ENCODE data around the gene TMEM235. TPM values are rescaled to one million over a fixed set of nuclear protein-coding genes. Genes with fewer than 3 reads are reported as not detected.

Gene TMEM235
- total and polyA plus RNA-seq, 2 experiments from 2014 or later = not detected

DNA sequence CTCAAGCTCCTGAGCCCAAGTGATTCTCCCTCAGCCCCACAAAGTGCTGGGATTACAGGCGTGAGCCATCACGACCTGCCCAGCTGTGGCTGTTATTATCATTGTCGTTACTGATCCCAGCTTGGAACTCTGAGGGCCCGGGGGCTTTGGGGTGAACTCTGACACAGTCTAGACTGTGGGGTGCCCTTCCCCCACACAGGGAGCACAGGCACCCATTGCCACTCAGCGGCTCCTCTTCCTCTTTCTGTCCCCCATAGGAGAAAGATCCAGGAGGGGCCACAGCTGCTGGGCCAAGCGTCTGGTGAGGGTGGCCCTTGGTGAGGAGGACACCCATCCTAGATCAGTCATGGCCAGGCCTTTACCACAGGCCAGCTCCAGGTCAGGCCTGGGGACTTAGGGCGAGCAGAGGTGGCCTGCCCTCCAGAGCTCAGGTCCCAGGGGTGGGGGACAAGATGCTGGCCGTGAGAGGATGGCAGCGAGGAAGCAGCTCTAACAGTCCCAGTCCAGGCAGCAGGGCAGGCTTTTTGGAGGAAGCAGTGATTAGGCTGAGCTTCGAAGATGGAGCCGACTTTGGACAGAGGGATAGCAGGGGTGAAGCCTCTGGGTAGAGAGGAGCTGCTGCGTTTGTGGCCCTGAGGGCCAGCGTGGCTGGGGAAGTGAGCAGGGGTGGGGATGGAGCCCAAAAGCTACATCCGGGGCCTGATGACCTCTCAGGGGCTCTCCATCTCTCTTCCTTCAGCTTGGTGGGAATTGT lies 24.7 kb downstream of the TMEM235 start:
- Histone ChIP-seq H4K20me1 (replicated peaks; ENCODE audit: insufficient read depth) (no peaks in the 10 kb centered on the region), H3K27ac (ENCODE audit: low read depth) (no peak overlapping the region), H3F3A (replicated peaks; ENCODE audit: low read depth) (peaks cover 10% of the 10 kb centered on the region), H3K4me3 (no peak overlapping the region), H2AFZ (no peak overlapping the region), H3K36me3 (ENCODE audit: insufficient read depth) (no peaks in the 10 kb centered on the region), H3K79me2 (replicated peaks; ENCODE audit: insufficient read depth) (no peaks in the 10 kb centered on the region), H3K4me1 (ENCODE audit: insufficient read depth) (peaks cover 20% of the 10 kb centered on the region), H3K4me2 (no peak overlapping the region), H3K9me2 (ENCODE audit: insufficient read depth) (no peaks in the 10 kb centered on the region), H3K27me3 (ENCODE audit: insufficient read depth) (no peaks in the 10 kb centered on the region)
- H3K27ac Mint-ChIP-seq = no peak overlapping the region
- H3K36me3 Mint-ChIP-seq (ENCODE audit: low read depth) = no peaks in the 10 kb centered on the region
- DNase-seq (ENCODE audit: low spot score) = no peak
- peaks cover 41% of the 10 kb centered on the region for H3K4me1 Mint-ChIP-seq
- no peaks in the 10 kb centered on the region for H3K9me3 Mint-ChIP-seq
- ATAC-seq = no peak
- peaks cover 16% of the 10 kb centered on the region for H3K27me3 Mint-ChIP-seq (ENCODE audit: insufficient read depth, low read depth, poor library complexity)
- H3K4me3 Mint-ChIP-seq = no peak overlapping the region
- TF ChIP-seq, protein P1, sequence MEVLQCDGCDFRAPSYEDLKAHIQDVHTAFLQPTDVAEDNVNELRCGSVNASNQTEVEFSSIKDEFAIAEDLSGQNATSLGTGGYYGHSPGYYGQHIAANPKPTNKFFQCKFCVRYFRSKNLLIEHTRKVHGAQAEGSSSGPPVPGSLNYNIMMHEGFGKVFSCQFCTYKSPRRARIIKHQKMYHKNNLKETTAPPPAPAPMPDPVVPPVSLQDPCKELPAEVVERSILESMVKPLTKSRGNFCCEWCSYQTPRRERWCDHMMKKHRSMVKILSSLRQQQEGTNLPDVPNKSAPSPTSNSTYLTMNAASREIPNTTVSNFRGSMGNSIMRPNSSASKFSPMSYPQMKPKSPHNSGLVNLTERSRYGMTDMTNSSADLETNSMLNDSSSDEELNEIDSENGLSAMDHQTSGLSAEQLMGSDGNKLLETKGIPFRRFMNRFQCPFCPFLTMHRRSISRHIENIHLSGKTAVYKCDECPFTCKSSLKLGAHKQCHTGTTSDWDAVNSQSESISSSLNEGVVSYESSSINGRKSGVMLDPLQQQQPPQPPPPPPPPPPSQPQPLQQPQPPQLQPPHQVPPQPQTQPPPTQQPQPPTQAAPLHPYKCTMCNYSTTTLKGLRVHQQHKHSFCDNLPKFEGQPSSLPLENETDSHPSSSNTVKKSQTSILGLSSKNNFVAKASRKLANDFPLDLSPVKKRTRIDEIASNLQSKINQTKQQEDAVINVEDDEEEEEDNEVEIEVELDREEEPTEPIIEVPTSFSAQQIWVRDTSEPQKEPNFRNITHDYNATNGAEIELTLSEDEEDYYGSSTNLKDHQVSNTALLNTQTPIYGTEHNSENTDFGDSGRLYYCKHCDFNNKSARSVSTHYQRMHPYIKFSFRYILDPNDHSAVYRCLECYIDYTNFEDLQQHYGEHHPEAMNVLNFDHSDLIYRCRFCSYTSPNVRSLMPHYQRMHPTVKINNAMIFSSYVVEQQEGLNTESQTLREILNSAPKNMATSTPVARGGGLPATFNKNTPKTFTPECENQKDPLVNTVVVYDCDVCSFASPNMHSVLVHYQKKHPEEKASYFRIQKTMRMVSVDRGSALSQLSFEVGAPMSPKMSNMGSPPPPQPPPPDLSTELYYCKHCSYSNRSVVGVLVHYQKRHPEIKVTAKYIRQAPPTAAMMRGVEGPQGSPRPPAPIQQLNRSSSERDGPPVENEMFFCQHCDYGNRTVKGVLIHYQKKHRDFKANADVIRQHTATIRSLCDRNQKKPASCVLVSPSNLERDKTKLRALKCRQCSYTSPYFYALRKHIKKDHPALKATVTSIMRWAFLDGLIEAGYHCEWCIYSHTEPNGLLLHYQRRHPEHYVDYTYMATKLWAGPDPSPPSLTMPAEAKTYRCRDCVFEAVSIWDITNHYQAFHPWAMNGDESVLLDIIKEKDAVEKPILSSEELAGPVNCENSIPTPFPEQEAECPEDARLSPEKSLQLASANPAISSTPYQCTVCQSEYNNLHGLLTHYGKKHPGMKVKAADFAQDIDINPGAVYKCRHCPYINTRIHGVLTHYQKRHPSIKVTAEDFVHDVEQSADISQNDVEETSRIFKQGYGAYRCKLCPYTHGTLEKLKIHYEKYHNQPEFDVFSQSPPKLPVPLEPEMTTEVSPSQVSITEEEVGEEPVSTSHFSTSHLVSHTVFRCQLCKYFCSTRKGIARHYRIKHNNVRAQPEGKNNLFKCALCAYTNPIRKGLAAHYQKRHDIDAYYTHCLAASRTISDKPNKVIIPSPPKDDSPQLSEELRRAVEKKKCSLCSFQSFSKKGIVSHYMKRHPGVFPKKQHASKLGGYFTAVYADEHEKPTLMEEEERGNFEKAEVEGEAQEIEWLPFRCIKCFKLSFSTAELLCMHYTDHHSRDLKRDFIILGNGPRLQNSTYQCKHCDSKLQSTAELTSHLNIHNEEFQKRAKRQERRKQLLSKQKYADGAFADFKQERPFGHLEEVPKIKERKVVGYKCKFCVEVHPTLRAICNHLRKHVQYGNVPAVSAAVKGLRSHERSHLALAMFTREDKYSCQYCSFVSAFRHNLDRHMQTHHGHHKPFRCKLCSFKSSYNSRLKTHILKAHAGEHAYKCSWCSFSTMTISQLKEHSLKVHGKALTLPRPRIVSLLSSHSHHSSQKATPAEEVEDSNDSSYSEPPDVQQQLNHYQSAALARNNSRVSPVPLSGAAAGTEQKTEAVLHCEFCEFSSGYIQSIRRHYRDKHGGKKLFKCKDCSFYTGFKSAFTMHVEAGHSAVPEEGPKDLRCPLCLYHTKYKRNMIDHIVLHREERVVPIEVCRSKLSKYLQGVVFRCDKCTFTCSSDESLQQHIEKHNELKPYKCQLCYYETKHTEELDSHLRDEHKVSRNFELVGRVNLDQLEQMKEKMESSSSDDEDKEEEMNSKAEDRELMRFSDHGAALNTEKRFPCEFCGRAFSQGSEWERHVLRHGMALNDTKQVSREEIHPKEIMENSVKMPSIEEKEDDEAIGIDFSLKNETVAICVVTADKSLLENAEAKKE (CRISPR knock-in tag; IDR thresholded peaks at IDR 0.05) = no peak
- no peak for TF ChIP-seq NANOG (IDR thresholded peaks at IDR 0.05; ENCODE audit: borderline replicate concordance)
- TF ChIP-seq ZNF331 (CRISPR knock-in tag; IDR thresholded peaks at IDR 0.05; ENCODE audit: low read depth) = no peak
- TF ChIP-seq, protein P2, sequence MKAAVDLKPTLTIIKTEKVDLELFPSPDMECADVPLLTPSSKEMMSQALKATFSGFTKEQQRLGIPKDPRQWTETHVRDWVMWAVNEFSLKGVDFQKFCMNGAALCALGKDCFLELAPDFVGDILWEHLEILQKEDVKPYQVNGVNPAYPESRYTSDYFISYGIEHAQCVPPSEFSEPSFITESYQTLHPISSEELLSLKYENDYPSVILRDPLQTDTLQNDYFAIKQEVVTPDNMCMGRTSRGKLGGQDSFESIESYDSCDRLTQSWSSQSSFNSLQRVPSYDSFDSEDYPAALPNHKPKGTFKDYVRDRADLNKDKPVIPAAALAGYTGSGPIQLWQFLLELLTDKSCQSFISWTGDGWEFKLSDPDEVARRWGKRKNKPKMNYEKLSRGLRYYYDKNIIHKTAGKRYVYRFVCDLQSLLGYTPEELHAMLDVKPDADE (IDR thresholded peaks at IDR 0.05) = no peak
- TF ChIP-seq POLR2AphosphoS5 (IDR thresholded peaks at IDR 0.05; ENCODE audit: low read depth) = no peak
- no peak for TF ChIP-seq ZNF114 (CRISPR knock-in tag; IDR thresholded peaks at IDR 0.05)
- TF ChIP-seq, protein P3, sequence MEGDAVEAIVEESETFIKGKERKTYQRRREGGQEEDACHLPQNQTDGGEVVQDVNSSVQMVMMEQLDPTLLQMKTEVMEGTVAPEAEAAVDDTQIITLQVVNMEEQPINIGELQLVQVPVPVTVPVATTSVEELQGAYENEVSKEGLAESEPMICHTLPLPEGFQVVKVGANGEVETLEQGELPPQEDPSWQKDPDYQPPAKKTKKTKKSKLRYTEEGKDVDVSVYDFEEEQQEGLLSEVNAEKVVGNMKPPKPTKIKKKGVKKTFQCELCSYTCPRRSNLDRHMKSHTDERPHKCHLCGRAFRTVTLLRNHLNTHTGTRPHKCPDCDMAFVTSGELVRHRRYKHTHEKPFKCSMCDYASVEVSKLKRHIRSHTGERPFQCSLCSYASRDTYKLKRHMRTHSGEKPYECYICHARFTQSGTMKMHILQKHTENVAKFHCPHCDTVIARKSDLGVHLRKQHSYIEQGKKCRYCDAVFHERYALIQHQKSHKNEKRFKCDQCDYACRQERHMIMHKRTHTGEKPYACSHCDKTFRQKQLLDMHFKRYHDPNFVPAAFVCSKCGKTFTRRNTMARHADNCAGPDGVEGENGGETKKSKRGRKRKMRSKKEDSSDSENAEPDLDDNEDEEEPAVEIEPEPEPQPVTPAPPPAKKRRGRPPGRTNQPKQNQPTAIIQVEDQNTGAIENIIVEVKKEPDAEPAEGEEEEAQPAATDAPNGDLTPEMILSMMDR (conservative IDR thresholded peaks at IDR 0.05; ENCODE audit: low read depth in 2 of 2) = no peak
- TF ChIP-seq CREB1 (CRISPR knock-in tag; IDR thresholded peaks at IDR 0.05; ENCODE audit: low read depth) = no peak
- TF ChIP-seq, protein P4, sequence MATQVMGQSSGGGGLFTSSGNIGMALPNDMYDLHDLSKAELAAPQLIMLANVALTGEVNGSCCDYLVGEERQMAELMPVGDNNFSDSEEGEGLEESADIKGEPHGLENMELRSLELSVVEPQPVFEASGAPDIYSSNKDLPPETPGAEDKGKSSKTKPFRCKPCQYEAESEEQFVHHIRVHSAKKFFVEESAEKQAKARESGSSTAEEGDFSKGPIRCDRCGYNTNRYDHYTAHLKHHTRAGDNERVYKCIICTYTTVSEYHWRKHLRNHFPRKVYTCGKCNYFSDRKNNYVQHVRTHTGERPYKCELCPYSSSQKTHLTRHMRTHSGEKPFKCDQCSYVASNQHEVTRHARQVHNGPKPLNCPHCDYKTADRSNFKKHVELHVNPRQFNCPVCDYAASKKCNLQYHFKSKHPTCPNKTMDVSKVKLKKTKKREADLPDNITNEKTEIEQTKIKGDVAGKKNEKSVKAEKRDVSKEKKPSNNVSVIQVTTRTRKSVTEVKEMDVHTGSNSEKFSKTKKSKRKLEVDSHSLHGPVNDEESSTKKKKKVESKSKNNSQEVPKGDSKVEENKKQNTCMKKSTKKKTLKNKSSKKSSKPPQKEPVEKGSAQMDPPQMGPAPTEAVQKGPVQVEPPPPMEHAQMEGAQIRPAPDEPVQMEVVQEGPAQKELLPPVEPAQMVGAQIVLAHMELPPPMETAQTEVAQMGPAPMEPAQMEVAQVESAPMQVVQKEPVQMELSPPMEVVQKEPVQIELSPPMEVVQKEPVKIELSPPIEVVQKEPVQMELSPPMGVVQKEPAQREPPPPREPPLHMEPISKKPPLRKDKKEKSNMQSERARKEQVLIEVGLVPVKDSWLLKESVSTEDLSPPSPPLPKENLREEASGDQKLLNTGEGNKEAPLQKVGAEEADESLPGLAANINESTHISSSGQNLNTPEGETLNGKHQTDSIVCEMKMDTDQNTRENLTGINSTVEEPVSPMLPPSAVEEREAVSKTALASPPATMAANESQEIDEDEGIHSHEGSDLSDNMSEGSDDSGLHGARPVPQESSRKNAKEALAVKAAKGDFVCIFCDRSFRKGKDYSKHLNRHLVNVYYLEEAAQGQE (IDR thresholded peaks at IDR 0.05; ENCODE audit: unreplicated experiment) = no peak
- TF ChIP-seq EZH2 (IDR thresholded peaks at IDR 0.05; ENCODE audit: low read depth, unreplicated experiment) = no peak
- TF ChIP-seq STAT1 (IDR thresholded peaks at IDR 0.05; ENCODE audit: unreplicated experiment) = no peak
- no peak for TF ChIP-seq EZH2phosphoT487 (IDR thresholded peaks at IDR 0.05; ENCODE audit: unreplicated experiment)
- TF ChIP-seq JUNB (IDR thresholded peaks at IDR 0.05; ENCODE audit: unreplicated experiment) = no peak
